Measurements from ENCODE around the gene MIPEP.

GRCh38 chr13:23810685-23811240, 78.4 kb downstream of the MIPEP start:
- TF ChIP-seq CTCF (IDR thresholded peaks at IDR 0.05) (no peak), POLR2A (IDR thresholded peaks at IDR 0.05) (no peak)

Data from thyroid gland (tissue), 4 donors.